ENCODE measurements around the gene INTS6.

INTS6 gene

GRCh38 chr13:51341232-51341631 lies 111.6 kb downstream of the INTS6 start:
- DNase-seq = no peak

- DNase-seq = no peak
Measured at GRCh38 chr13:51339952-51340732, 112.7 kb downstream of the INTS6 start.

- no peak for DNase-seq
Measured at GRCh38 chr13:51339354-51339753, 113.5 kb downstream of the INTS6 start, which contains the start of gene SERPINE3. Gene SERPINE3 (plus strand): TSS chr13:51339691. CDS start chr13:51341092, 1,401 bp downstream.

GRCh38 chr13:51336746-51337145 lies 116.1 kb downstream of the INTS6 start:
- DNase-seq = no peak

GRCh38 chr13:51333826-51334225 lies 119.0 kb downstream of the INTS6 start:
- DNase-seq = no peak

GRCh38 chr13:51333421-51333820 lies 119.4 kb downstream of the INTS6 start:
- no peak for DNase-seq

GRCh38 chr13:51332566-51333361 lies 120.1 kb downstream of the INTS6 start:
- DNase-seq = no peak

GRCh38 chr13:51331354-51331861 lies 121.4 kb downstream of the INTS6 start:
- DNase-seq = no peak

- no peak for DNase-seq
Measured at GRCh38 chr13:51330791-51331190, 122.0 kb downstream of the INTS6 start.

GRCh38 chr13:51329606-51330005 lies 123.2 kb downstream of the INTS6 start:
- no peak for DNase-seq

- DNase-seq = no peak
Measured at GRCh38 chr13:51328488-51328887, 124.3 kb downstream of the INTS6 start.

- DNase-seq = no peak
Measured at GRCh38 chr13:51327961-51328360, 124.9 kb downstream of the INTS6 start.

- no peak for DNase-seq
Measured at GRCh38 chr13:51326777-51327176, 126.1 kb downstream of the INTS6 start.

GRCh38 chr13:51325837-51326236 lies 127.0 kb downstream of the INTS6 start:
- DNase-seq = no peak

- DNase-seq = no peak
Measured at GRCh38 chr13:51324714-51325420, 128.0 kb downstream of the INTS6 start.

GRCh38 chr13:51323824-51324511 lies 128.9 kb downstream of the INTS6 start:
- no peak for DNase-seq

GRCh38 chr13:51322826-51323225 lies 130.0 kb downstream of the INTS6 start:
- DNase-seq = no peak

GRCh38 chr13:51321836-51322235 lies 131.0 kb downstream of the INTS6 start:
- DNase-seq = no peak

- no peak for DNase-seq
Measured at GRCh38 chr13:51318876-51319275, 134.0 kb downstream of the INTS6 start.

- DNase-seq = no peak
Measured at GRCh38 chr13:51318015-51318414, 134.8 kb downstream of the INTS6 start.

GRCh38 chr13:51317262-51317661 lies 135.6 kb downstream of the INTS6 start:
- DNase-seq = no peak

GRCh38 chr13:51313619-51314018 lies 139.2 kb downstream of the INTS6 start:
- DNase-seq = no peak

Measured in stimulated activated CD4-positive, alpha-beta T cell treated with anti-CD3 and anti-CD28 coated beads, Interleukin-4, amount 100 ng/mL, for 24 hours (primary cell).